BE2C (cell line): ENCODE results near the gene NT5C1A.

Experiments
- DNase-seq: peaks from one replicate; pipeline ENCODE4 v3.0.0-alpha.2; 2020
- H3K27me3 ChIP-seq: fragments of 250-450 bp; sonication (Bioruptor Pico); 2 replicates; pipeline ENCODE4 v1.5.1; 2020; ENCODE audit warnings: mild to moderate bottlenecking
- H3K36me3 ChIP-seq: fragments of 250-450 bp; sonication (Bioruptor Pico); 2 replicates; pipeline ENCODE4 v1.5.1; 2020; ENCODE audit warnings: mild to moderate bottlenecking
- H3K4me1 ChIP-seq: fragments of 250-450 bp; sonication (Bioruptor Pico); 2 replicates; pipeline ENCODE4 v1.5.1; 2020
- H3K4me3 ChIP-seq: 2 replicates; pipeline ENCODE4 v1.5.1; 2011; ENCODE audit warnings: low read depth, low read length
- H3K9me3 ChIP-seq: fragments of 250-450 bp; sonication (Bioruptor Pico); 2 replicates; pipeline ENCODE4 v1.5.1; 2020
- TF ChIP-seq, protein P1 (sequence below): IDR thresholded peaks from 2 replicates; pipeline ENCODE4 v1.5.1; 2012; ENCODE audit warnings: mild to moderate bottlenecking, low read depth, low read length

The NT5C1A gene

DNA sequence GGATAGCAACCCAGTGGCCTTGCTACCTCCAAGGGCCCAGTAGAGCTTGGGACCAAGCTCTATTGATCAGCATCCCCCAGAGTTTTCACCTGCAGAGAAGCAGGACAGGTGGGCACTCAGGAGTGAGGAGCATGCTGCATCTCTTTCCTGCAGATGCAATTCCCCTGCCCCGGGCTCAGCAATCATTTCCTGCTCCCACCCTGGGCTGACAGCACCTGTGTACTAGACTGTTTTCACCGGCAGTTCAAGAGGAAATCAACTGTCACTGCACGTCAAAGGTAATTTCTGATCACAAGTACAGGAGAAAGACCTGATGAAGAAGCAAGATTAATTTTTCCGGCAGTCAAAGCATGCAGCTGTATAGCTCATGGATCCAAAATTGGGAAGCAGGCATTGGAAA, 8.8 kb upstream of the NT5C1A start:
- TF ChIP-seq, protein P1, sequence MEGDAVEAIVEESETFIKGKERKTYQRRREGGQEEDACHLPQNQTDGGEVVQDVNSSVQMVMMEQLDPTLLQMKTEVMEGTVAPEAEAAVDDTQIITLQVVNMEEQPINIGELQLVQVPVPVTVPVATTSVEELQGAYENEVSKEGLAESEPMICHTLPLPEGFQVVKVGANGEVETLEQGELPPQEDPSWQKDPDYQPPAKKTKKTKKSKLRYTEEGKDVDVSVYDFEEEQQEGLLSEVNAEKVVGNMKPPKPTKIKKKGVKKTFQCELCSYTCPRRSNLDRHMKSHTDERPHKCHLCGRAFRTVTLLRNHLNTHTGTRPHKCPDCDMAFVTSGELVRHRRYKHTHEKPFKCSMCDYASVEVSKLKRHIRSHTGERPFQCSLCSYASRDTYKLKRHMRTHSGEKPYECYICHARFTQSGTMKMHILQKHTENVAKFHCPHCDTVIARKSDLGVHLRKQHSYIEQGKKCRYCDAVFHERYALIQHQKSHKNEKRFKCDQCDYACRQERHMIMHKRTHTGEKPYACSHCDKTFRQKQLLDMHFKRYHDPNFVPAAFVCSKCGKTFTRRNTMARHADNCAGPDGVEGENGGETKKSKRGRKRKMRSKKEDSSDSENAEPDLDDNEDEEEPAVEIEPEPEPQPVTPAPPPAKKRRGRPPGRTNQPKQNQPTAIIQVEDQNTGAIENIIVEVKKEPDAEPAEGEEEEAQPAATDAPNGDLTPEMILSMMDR: no peak
- no peak for DNase-seq
- Histone ChIP-seq H3K36me3 (no peaks in the 10 kb centered on the region), H3K27me3 (no peaks in the 10 kb centered on the region), H3K4me1 (no peaks in the 10 kb centered on the region), H3K4me3 (no peak overlapping the region), H3K9me3 (no peaks in the 10 kb centered on the region)

DNA sequence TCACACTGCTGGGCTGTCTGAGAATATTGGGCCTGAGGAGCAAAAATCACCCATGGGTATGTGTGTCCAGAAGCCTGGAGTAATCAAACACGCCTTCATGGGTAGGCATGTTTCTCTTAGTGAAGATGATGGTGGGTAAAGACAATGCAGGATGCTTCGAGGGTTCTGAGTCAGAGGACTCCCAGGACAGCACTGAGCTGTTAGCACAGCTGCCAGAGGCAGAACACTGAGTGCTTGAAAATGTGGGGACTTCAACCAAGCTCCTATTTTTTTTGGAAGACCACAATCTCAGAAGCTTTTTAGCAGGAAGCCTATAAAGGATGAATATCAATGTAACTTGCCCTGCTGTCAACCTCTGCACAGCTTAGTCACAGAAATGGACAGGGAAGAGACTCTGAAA, 7.9 kb upstream of the NT5C1A start:
- DNase-seq: no peak
- H3K9me3 ChIP-seq: no peaks in the 10 kb centered on the region
- H3K4me1 ChIP-seq: no peaks in the 10 kb centered on the region
- H3K4me3 ChIP-seq: no peak overlapping the region
- TF ChIP-seq, protein P1: no peak
- H3K36me3 ChIP-seq: no peaks in the 10 kb centered on the region
- no peaks in the 10 kb centered on the region for H3K27me3 ChIP-seq

DNA sequence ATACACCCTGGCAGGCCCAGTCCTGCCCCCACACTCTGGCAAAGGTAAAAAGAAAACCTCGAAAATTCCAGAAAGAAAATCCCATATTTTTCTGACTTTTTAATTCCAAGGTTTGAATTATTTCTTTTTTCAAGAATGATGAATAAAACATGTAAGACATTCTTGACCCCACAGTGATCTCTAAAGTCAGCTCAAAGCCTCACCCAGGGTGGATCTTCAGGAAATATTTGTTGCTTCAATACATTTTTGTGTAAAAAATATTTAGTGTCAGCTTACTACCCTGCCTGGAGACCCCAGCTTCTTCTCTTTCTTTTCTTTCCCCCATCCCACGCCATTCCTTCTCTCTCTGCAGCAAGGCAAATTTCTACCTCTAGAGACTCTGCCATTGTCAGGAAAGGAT, 7.0 kb upstream of the NT5C1A start:
- H3K4me1 ChIP-seq: no peaks in the 10 kb centered on the region
- DNase-seq: no peak
- H3K4me3 ChIP-seq: no peak overlapping the region
- no peaks in the 10 kb centered on the region for H3K36me3 ChIP-seq
- H3K27me3 ChIP-seq: no peaks in the 10 kb centered on the region
- TF ChIP-seq, protein P1: no peak
- H3K9me3 ChIP-seq: no peaks in the 10 kb centered on the region

DNA sequence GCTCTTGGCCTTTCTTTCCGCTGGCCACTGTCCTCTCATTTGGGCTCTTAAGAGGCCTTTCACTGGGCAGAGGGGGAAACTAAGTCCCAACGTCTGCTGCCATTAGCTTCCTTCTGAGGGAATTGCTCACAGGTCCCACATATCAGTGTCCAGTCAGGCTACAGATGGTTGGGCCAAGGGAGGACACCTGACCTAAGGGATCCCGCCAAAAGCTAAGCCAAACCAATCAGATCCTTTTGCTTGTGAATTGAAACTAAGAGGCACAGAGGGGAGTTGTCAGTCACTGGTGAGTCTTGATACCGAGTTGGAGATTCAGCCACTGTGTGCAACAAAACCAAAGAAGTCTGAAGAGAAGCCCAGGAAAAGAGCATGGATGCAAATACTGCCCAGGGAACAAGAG, 5.7 kb upstream of the NT5C1A start:
- Histone ChIP-seq H3K9me3 (no peaks in the 10 kb centered on the region), H3K4me1 (no peaks in the 10 kb centered on the region), H3K27me3 (no peaks in the 10 kb centered on the region), H3K36me3 (no peaks in the 10 kb centered on the region), H3K4me3 (no peak overlapping the region)
- DNase-seq: no peak
- TF ChIP-seq, protein P1: no peak

DNA sequence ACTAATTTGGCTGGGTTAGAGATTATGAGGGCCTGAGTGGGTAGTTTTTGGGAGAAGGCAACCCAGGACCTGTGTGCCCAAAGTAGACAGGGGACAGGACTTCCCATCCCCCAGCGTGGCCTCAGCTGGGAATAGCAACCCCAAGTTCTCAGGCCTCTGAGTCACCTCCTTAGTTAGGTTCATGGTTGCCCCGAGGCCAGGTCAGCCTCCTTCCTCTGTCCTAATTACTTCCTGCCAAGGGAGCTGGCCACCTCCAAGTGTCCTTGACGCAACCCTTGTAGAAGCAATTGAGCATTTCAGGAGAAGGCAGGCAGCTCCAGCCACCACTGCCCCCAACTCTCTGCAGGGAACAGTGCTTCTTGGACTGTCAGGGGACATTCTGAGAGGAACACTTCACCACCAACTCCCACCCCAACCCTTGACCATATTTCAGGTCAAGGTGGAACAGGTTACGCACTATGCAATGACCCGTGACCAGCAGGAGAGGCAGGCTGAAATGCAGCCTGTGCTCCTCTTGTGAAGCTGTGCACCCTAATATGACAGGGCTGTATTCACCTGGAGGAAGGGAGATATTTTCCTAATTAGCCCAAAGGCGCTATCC, 5.1 kb upstream of the NT5C1A start:
- Histone ChIP-seq H3K36me3 (no peaks in the 10 kb centered on the region), H3K9me3 (no peaks in the 10 kb centered on the region), H3K4me1 (no peaks in the 10 kb centered on the region), H3K27me3 (no peaks in the 10 kb centered on the region), H3K4me3 (no peak overlapping the region)
- TF ChIP-seq, protein P1: no peak
- DNase-seq: no peak

DNA sequence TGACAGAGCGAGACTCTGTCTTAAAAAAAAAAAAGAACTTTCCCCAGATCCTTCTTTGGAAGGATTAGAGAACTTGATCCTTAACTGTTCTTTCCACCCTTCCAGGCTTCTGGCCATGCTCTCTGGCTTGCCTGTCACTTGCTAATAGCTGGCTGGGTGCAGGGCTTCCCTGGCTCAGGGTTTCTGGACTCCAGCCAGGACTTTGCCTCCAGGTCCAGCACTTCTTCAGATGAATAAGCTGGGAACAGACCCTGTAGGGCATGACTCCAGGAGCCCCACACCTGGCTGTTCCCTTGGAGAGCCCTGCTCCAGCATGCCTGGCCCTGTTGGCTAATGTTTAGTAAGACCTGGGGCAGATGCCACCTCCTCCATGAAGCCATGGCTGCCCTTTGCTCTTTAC, 3.3 kb upstream of the NT5C1A start:
- Histone ChIP-seq H3K36me3 (no peaks in the 10 kb centered on the region), H3K4me1 (no peaks in the 10 kb centered on the region), H3K4me3 (no peak overlapping the region), H3K27me3 (no peaks in the 10 kb centered on the region), H3K9me3 (no peaks in the 10 kb centered on the region)
- TF ChIP-seq, protein P1: no peak
- DNase-seq: peak; percentile 67
